ENCODE results near the gene DEFB131A. TPM values are rescaled to one million over a fixed set of nuclear protein-coding genes. Genes with fewer than 3 reads are reported as not detected.
"Not testable (repeated sequence)": the region's sequence is repeated elsewhere in the genome, so short reads cannot be mapped to it uniquely, and the experiment has no call there.

Gene DEFB131A
- total and polyA plus RNA-seq, 2 experiments from 2014 or later, result not detected

DNA sequence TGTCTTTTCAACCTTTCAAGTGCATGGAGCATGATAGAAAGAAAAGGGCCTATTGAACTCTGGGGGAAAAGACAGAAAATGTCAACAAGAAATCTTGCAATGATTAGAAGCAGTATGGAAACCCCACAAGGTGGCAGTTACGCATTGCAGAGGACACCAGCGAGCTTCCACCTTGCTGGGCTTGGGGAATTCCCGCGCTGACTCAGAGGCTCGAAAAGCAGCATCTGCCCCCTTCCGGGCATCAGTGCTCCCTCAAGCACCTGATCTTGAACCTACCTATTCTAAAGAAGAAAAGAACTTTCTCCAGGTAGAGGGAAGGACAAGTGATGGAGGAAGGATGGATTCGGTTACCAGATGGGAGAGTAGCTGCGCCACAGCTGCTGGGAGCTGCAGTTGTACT, 35.3 kb downstream of the DEFB131A start:
- H3K9me3 ChIP-seq (ENCODE audit: low read depth); H3K27ac ChIP-seq; H3K27me3 ChIP-seq; H3K36me3 ChIP-seq; DNase-seq (ENCODE audit: low read depth in 1 of 2, low spot score in 1 of 2); H3K4me1 ChIP-seq (ENCODE audit: low read depth); H3K4me3 ChIP-seq: not testable (repeated sequence)

DNA sequence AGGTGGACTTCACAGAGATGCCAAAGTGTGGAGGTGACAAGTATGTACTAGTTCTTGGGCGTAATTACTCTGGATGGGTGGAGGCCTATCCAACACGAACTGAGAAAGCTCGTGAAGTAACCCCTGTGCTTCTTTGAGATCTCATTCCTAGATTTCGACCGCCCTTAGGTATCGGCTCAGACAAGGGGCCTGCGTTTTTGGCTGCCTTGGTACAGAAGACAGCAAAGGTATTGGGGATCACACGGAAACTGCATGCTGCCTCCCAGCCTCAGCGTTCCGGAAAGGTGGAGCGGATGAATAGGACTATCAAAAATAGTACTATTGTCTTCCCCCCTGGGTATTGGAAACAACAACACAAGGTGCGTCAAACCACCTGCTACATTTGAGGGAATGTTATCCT, 35.9 kb downstream of the DEFB131A start:
- H3K27ac ChIP-seq; DNase-seq (ENCODE audit: low read depth in 1 of 2, low spot score in 1 of 2); H3K4me1 ChIP-seq (ENCODE audit: low read depth); H3K36me3 ChIP-seq; H3K4me3 ChIP-seq; H3K9me3 ChIP-seq (ENCODE audit: low read depth); H3K27me3 ChIP-seq: not testable (repeated sequence)

GRCh38 chr4:9482871-9483270, 38.7 kb downstream of the DEFB131A start:
- not testable (repeated sequence) for H3K4me1 ChIP-seq (ENCODE audit: low read depth); H3K36me3 ChIP-seq; H3K27ac ChIP-seq; H3K27me3 ChIP-seq; H3K4me3 ChIP-seq; DNase-seq (ENCODE audit: low read depth in 1 of 2, low spot score in 1 of 2); H3K9me3 ChIP-seq (ENCODE audit: low read depth)

DNA sequence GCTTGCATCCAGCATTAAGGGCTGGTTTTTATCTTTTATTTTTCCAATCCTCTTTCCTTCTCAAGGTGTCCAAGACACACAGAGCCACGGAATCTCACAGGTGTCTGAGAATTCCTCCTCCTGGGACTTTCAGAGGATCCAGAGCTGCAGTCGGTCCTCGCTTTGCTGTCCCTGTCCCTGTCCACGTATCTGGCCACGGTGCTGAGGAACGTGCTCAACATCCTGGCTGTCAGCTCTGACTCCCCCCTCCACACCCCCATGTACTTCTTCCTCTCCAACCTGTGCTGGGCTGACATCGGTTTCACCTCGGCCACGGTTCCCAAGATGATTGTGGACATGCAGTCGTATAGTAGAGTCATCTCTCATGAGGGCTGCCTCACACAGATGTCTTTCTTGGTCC, 39.5 kb downstream of the DEFB131A start:
- H3K4me3 ChIP-seq; H3K36me3 ChIP-seq; H3K4me1 ChIP-seq (ENCODE audit: low read depth): not testable (repeated sequence)

DNA sequence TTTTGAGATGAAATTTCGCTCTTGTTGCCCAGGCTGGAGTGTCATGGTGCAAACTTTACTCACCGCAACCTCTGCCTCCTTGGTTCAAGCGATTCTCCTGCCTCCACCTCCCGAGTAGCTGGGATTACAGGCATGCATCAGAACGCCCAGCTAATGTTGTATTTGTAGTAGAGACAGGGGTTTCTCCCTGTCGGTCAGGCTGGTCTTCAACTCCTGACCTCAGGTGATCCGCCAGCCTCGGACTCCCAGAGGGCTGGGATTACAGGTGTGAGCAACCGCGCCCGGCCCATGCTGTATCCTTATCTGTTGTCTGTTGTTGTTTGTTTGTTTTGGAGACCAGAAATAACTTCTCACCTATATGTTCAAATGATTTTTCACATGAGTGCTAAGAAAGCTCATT, 42.7 kb downstream of the DEFB131A start:
- H3K4me1 ChIP-seq (ENCODE audit: low read depth); H3K9me3 ChIP-seq (ENCODE audit: low read depth); H3K27me3 ChIP-seq; H3K27ac ChIP-seq; H3K4me3 ChIP-seq; H3K36me3 ChIP-seq; DNase-seq (ENCODE audit: low read depth in 1 of 2, low spot score in 1 of 2): not testable (repeated sequence)

More for the DNA sequence above, 39.5 kb downstream of the DEFB131A start:
- not testable (repeated sequence) for DNase-seq (ENCODE audit: low read depth in 1 of 2, low spot score in 1 of 2); H3K27me3 ChIP-seq; H3K9me3 ChIP-seq (ENCODE audit: low read depth); H3K27ac ChIP-seq

GRCh38 chr4:9488796-9489195, 44.6 kb downstream of the DEFB131A start:
- not testable (repeated sequence) for H3K9me3 ChIP-seq (ENCODE audit: low read depth); H3K4me3 ChIP-seq; H3K36me3 ChIP-seq; H3K27me3 ChIP-seq; H3K4me1 ChIP-seq (ENCODE audit: low read depth); DNase-seq (ENCODE audit: low read depth in 1 of 2, low spot score in 1 of 2); H3K27ac ChIP-seq

DNA sequence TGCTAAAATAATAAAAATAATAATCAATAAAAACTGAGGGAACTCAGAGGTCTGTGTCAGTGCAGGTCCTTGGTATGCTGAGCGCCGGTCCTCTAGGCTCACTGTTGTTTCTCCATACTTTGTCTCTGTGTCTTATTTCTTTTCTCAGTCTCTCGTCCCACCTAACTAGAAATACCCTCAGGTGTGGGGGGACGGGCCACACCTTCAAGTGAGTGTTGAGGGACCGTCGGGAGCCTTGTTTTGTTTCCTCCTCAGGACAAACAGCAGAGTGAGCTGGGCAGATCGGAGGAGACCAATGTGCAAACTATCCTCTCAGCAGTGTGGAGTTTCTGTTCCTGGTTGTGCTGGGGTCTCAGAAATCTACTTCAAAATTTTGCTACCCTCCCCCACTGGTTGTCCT, 46.3 kb downstream of the DEFB131A start:
- H3K4me3 ChIP-seq; H3K27me3 ChIP-seq; H3K36me3 ChIP-seq; H3K9me3 ChIP-seq (ENCODE audit: low read depth); H3K27ac ChIP-seq; DNase-seq (ENCODE audit: low read depth in 1 of 2, low spot score in 1 of 2); H3K4me1 ChIP-seq (ENCODE audit: low read depth): not testable (repeated sequence)

DNA sequence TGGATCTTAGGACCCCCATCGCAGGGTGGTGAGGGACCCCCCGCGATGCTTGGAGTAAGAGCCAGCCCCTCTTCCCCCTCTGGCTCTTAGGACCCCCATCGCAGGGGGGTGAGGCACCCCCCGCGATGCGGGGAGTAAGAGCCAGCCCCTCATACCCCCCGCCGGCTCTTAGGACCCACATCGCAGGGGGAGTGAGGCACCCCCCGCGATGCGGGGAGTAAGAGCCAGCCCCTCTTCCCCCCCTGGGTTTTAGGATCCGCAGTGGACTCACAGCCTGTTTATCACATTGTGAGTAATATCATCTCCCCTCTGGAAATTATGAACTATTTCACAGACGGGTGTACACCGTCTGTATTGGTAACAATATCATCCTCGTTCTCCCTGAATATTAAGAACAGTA, 46.8 kb downstream of the DEFB131A start:
- not testable (repeated sequence) for H3K27me3 ChIP-seq; H3K4me3 ChIP-seq; H3K4me1 ChIP-seq (ENCODE audit: low read depth); DNase-seq (ENCODE audit: low read depth in 1 of 2, low spot score in 1 of 2); H3K9me3 ChIP-seq (ENCODE audit: low read depth); H3K36me3 ChIP-seq; H3K27ac ChIP-seq

GRCh38 chr4:9493589-9493988, 49.4 kb downstream of the DEFB131A start:
- H3K4me1 ChIP-seq (ENCODE audit: low read depth); H3K9me3 ChIP-seq (ENCODE audit: low read depth); H3K27ac ChIP-seq; DNase-seq (ENCODE audit: low read depth in 1 of 2, low spot score in 1 of 2); H3K36me3 ChIP-seq; H3K4me3 ChIP-seq: not testable (repeated sequence)
- peaks cover 29% of the 10 kb centered on the region for H3K27me3 ChIP-seq

GRCh38 chr4:9494256-9495035, 50.2 kb downstream of the DEFB131A start:
- not testable (repeated sequence) for H3K9me3 ChIP-seq (ENCODE audit: low read depth); H3K4me1 ChIP-seq (ENCODE audit: low read depth); DNase-seq (ENCODE audit: low read depth in 1 of 2, low spot score in 1 of 2); H3K36me3 ChIP-seq; H3K4me3 ChIP-seq; H3K27ac ChIP-seq
- peaks cover 37% of the 10 kb centered on the region for H3K27me3 ChIP-seq

- H3K4me3 ChIP-seq; H3K4me1 ChIP-seq (ENCODE audit: low read depth); H3K36me3 ChIP-seq; H3K9me3 ChIP-seq (ENCODE audit: low read depth); H3K27ac ChIP-seq: not testable (repeated sequence)
- H3K27me3 ChIP-seq, result peaks cover 44% of the 10 kb centered on the region
- DNase-seq (ENCODE audit: low read depth in 1 of 2, low spot score in 1 of 2), result peak; percentile 15 to 82
These were observed 51.2 kb downstream of the DEFB131A start for GRCh38 chr4:9495443-9495842.

GRCh38 chr4:9497575-9498467, 53.6 kb downstream of the DEFB131A start:
- not testable (repeated sequence) for DNase-seq (ENCODE audit: low read depth in 1 of 2, low spot score in 1 of 2); H3K27ac ChIP-seq
- H3K4me3 ChIP-seq, result peak overlapping the region; percentile 8

GRCh38 chr4:9498468-9499040, 54.3 kb downstream of the DEFB131A start:
- DNase-seq (ENCODE audit: low read depth in 1 of 2, low spot score in 1 of 2), result peak in 1 of 2 donors; percentile 11
- H3K27ac ChIP-seq; H3K9me3 ChIP-seq (ENCODE audit: low read depth); H3K4me1 ChIP-seq (ENCODE audit: low read depth); H3K36me3 ChIP-seq: not testable (repeated sequence)
- H3K4me3 ChIP-seq, result peak overlapping the region; percentile 8
- H3K27me3 ChIP-seq, result peaks cover 44% of the 10 kb centered on the region

More at GRCh38 chr4:9497575-9498467, 53.6 kb downstream of the DEFB131A start:
- peaks cover 44% of the 10 kb centered on the region for H3K27me3 ChIP-seq
- not testable (repeated sequence) for H3K4me1 ChIP-seq (ENCODE audit: low read depth); H3K36me3 ChIP-seq; H3K9me3 ChIP-seq (ENCODE audit: low read depth)
